ENCODE data around the gene ARHGEF40.

The ARHGEF40 gene

GRCh38 chr14:21070083-21070609 is at the start of gene ARHGEF40:
TSS of gene ARHGEF40 (plus strand) at chr14:21070304. CDS start at chr14:21070397, 93 bp downstream.
- H3K27me3 Mint-ChIP-seq, result peaks cover 61% of the 10 kb centered on the region
- H3K4me1 Mint-ChIP-seq (ENCODE audit: low read depth), result peaks cover 36% of the 10 kb centered on the region
- H3K36me3 Mint-ChIP-seq (ENCODE audit: low read depth), result no peaks in the 10 kb centered on the region
- H3K27ac Mint-ChIP-seq, result no peak within 1 kb of the TSS
- H3K4me3 Mint-ChIP-seq, result peak within 1 kb of the TSS; percentile 81
- H3K9me3 Mint-ChIP-seq, result no peaks in the 10 kb centered on the region

DNA sequence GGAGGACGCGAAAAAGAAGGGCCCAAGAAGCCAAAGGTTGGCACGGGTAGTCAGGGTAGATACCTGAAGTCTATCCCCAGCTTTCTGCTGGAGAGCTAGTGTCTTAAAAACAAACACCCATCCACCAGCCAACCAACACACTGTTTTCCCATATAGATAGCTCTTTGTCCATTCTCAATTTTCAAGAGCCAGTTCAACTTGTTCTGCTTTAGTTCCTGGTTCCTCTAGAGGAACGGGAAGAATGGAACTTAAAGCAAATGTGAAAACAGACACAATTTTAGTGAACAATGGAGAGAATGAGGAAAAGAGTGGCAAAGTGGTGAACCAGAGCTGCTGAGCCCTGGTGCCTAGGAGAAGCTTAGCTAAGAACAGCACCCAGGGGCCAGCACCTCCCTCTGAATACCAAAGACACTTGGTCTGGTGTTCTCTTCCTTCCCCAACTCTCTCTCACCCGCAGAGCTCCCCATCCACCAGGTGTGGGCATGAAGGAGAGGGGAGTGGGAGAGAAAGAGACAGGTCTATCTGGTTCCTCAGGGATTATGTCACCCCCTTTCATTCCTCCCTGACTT is 49.0 kb upstream of the ARHGEF40 start:
- Mint-ChIP-seq H3K36me3 (ENCODE audit: low read depth) (no peaks in the 10 kb centered on the region), H3K27ac (no peak overlapping the region), H3K9me3 (no peaks in the 10 kb centered on the region), H3K27me3 (peaks cover 8% of the 10 kb centered on the region), H3K4me1 (ENCODE audit: low read depth) (peaks cover 11% of the 10 kb centered on the region), H3K4me3 (no peak overlapping the region)

DNA sequence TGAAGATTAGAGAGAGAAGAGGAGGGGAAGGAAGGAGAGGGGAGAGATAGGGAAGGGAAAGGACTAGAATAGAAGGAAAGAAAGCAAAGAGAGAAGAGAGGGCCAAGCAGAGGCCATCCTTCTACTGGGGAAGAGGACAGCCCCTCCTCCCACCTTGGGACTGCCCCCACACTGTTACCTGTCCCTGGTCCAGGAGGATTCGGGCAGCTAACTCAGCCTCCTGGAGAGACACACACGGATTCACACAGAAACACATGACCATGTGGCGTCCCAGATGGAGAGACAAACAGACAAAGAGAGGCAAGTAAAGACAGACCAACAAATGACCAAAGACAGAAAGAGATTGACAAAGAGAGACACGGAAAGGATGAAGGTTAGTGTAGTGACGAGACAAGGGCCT is 47.4 kb upstream of the ARHGEF40 start:
- peaks cover 11% of the 10 kb centered on the region for H3K4me1 Mint-ChIP-seq (ENCODE audit: low read depth)
- H3K27ac Mint-ChIP-seq, result no peak overlapping the region
- H3K27me3 Mint-ChIP-seq, result peaks cover 8% of the 10 kb centered on the region
- no peak overlapping the region for H3K4me3 Mint-ChIP-seq
- H3K36me3 Mint-ChIP-seq (ENCODE audit: low read depth), result no peaks in the 10 kb centered on the region
- no peaks in the 10 kb centered on the region for H3K9me3 Mint-ChIP-seq

DNA sequence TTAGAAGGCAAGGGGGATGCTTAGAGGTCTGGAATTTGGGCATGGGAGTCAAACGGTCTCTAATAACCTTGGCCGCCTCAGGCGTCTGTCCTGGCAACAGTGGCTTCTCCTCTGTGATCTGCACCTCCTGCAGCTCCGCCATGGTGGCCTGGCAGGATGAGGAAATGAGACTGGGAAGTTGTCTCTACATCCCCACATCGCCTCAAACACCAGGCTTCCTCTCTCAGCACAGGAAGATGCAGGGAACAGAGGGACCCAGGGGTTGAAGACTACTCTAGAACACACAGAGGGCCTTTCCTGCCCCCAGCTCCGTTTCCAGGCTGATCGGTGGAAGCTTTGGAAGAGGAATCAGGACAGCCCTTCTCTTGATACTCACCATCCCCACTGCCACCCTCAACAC is 46.9 kb upstream of the ARHGEF40 start:
- Mint-ChIP-seq H3K27me3 (peaks cover 8% of the 10 kb centered on the region), H3K27ac (no peak overlapping the region), H3K36me3 (ENCODE audit: low read depth) (no peaks in the 10 kb centered on the region), H3K9me3 (no peaks in the 10 kb centered on the region), H3K4me3 (no peak overlapping the region), H3K4me1 (ENCODE audit: low read depth) (peaks cover 11% of the 10 kb centered on the region)

- Mint-ChIP-seq H3K36me3 (ENCODE audit: low read depth) (no peaks in the 10 kb centered on the region), H3K9me3 (no peaks in the 10 kb centered on the region), H3K27ac (peak overlapping the region; percentile 14), H3K4me1 (ENCODE audit: low read depth) (peaks cover 11% of the 10 kb centered on the region), H3K27me3 (peaks cover 8% of the 10 kb centered on the region), H3K4me3 (peak overlapping the region; percentile 68)
These were observed 46.1 kb upstream of the ARHGEF40 start for GRCh38 chr14:21023817-21024584.

- H3K4me3 Mint-ChIP-seq, result peak within 1 kb of the TSS; percentile 73
These were observed 45.3 kb upstream of the ARHGEF40 start, which contains the start of gene NDRG2 for GRCh38 chr14:21024585-21025370. TSS of gene NDRG2 (minus strand) at chr14:21025061. CDS start at chr14:21023315, 1,746 bp downstream.

DNA sequence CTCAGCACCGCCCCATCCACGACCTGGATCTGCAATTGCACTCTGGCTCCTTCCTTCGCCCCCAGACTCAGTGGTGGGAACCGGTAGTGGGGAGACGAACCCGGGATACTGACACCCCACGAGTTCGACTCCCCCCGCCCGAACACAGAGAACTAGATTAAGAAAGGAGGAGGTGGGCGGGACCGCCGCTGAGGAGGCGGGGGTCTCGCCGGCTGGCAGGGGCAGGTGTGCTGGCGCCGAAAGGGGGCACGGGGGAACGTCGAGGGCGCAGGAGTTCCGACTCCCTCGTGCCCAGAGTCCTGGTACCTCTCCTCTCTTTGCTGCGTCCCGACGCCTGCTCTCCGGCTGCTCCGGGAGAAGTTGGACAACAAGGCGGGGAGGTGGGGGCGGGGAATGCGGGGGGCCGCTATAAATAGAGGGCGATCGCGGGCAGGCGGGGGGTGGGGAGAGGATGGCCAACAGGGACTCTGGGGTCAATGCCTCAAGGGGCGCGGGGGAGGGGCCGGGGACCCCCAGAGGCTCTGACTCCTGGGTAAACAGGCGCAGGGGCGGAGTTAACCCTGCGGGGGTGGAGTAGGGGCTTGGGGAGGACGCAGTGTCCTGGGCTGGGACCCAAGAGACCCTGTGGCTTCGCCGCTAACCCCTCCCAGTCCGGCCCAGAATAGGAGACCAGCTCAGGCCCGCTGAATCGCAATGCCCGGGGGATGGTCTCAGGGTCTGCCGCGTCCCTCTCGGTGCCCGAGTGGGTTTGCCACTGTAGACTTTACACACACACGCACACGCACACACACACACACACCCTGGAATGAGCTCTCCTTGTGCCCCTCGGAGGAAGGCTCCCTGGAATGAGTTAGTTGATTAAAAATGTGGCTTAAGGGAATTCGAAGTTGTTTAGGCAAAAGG is 44.5 kb upstream of the ARHGEF40 start:
- Mint-ChIP-seq H3K4me1 (ENCODE audit: low read depth) (peaks cover 11% of the 10 kb centered on the region), H3K9me3 (no peaks in the 10 kb centered on the region), H3K27me3 (peaks cover 8% of the 10 kb centered on the region), H3K27ac (no peak overlapping the region), H3K36me3 (ENCODE audit: low read depth) (no peaks in the 10 kb centered on the region), H3K4me3 (peak overlapping the region; percentile 73)

More at GRCh38 chr14:21024585-21025370, 45.3 kb upstream of the ARHGEF40 start, which contains the start of gene NDRG2:
- Mint-ChIP-seq H3K4me1 (ENCODE audit: low read depth) (peaks cover 11% of the 10 kb centered on the region), H3K27me3 (peaks cover 8% of the 10 kb centered on the region), H3K27ac (peak within 1 kb of the TSS; percentile 14), H3K9me3 (no peaks in the 10 kb centered on the region), H3K36me3 (ENCODE audit: low read depth) (no peaks in the 10 kb centered on the region)

GRCh38 chr14:21026274-21026987 is 43.7 kb upstream of the ARHGEF40 start:
- Mint-ChIP-seq H3K4me1 (ENCODE audit: low read depth) (peaks cover 11% of the 10 kb centered on the region), H3K27ac (no peak overlapping the region), H3K27me3 (peaks cover 8% of the 10 kb centered on the region), H3K4me3 (no peak overlapping the region), H3K9me3 (no peaks in the 10 kb centered on the region), H3K36me3 (ENCODE audit: low read depth) (no peaks in the 10 kb centered on the region)

- H3K27ac Mint-ChIP-seq, result no peak overlapping the region
- H3K27me3 Mint-ChIP-seq, result peaks cover 8% of the 10 kb centered on the region
- H3K9me3 Mint-ChIP-seq, result no peaks in the 10 kb centered on the region
- peaks cover 11% of the 10 kb centered on the region for H3K4me1 Mint-ChIP-seq (ENCODE audit: low read depth)
- H3K4me3 Mint-ChIP-seq, result no peak overlapping the region
- H3K36me3 Mint-ChIP-seq (ENCODE audit: low read depth), result no peaks in the 10 kb centered on the region
These were observed 43.2 kb upstream of the ARHGEF40 start for GRCh38 chr14:21026988-21027315.

GRCh38 chr14:21029917-21030316 is 40.2 kb upstream of the ARHGEF40 start, which contains the start of gene TPPP2:
TSS of gene TPPP2 (plus strand) at chr14:21030217. CDS start at chr14:21030582, 365 bp downstream.
- Mint-ChIP-seq H3K4me1 (ENCODE audit: low read depth) (no peaks in the 10 kb centered on the region), H3K36me3 (ENCODE audit: low read depth) (no peaks in the 10 kb centered on the region), H3K9me3 (no peaks in the 10 kb centered on the region), H3K27me3 (no peaks in the 10 kb centered on the region), H3K27ac (no peak within 1 kb of the TSS), H3K4me3 (no peak within 1 kb of the TSS)

GRCh38 chr14:21030531-21030930 is 39.6 kb upstream of the ARHGEF40 start:
- no peak overlapping the region for H3K27ac Mint-ChIP-seq
- no peaks in the 10 kb centered on the region for H3K4me1 Mint-ChIP-seq (ENCODE audit: low read depth)
- H3K36me3 Mint-ChIP-seq (ENCODE audit: low read depth), result no peaks in the 10 kb centered on the region
- H3K4me3 Mint-ChIP-seq, result no peak overlapping the region
- no peaks in the 10 kb centered on the region for H3K9me3 Mint-ChIP-seq
- H3K27me3 Mint-ChIP-seq, result no peaks in the 10 kb centered on the region

GRCh38 chr14:21032326-21033132 is 37.6 kb upstream of the ARHGEF40 start:
- Mint-ChIP-seq H3K27ac (no peak overlapping the region), H3K4me1 (ENCODE audit: low read depth) (no peaks in the 10 kb centered on the region), H3K9me3 (no peaks in the 10 kb centered on the region), H3K27me3 (no peaks in the 10 kb centered on the region), H3K4me3 (no peak overlapping the region), H3K36me3 (ENCODE audit: low read depth) (no peaks in the 10 kb centered on the region)

- Mint-ChIP-seq H3K27me3 (no peaks in the 10 kb centered on the region), H3K4me1 (ENCODE audit: low read depth) (no peaks in the 10 kb centered on the region), H3K9me3 (no peaks in the 10 kb centered on the region), H3K4me3 (no peak overlapping the region), H3K36me3 (ENCODE audit: low read depth) (no peaks in the 10 kb centered on the region), H3K27ac (no peak overlapping the region)
These were observed 36.9 kb upstream of the ARHGEF40 start for GRCh38 chr14:21033133-21033698.
